Ovary (tissue), 3 donors: ENCODE measurements around the gene TADA2B.

Source experiments
- CTCF ChIP-seq, 3 donors: fragments of 450-650 bp in 2 of 3; fragments of 200-600 bp in 1 of 3; IDR thresholded peaks; one replicate each; pipeline versions ENCODE4 v1.5.1 to v1.8.0; 2016 to 2022; ENCODE audit warnings: antibody characterized with exemption in 3 of 3, mild to moderate bottlenecking in 1 of 3
- POLR2A ChIP-seq: fragments of 450-650 bp; IDR thresholded peaks from one replicate; pipeline ENCODE4 v1.6.1; 2017; ENCODE audit warnings: antibody characterized with exemption, mild to moderate bottlenecking, moderate library complexity
- donor health status: DM: no; HTN: no; CAD: no.

GRCh38 chr4:7001271-7001670, 41.9 kb upstream of the TADA2B start:
- no peak for TF ChIP-seq POLR2A
- no peak for TF ChIP-seq CTCF (IDR thresholded peaks at IDR 0.05)
